Sigmoid colon (tissue), 3 donors: ENCODE data around the gene SPEF1.

Experiments used
- POLR2A ChIP-seq, 2 donors: fragments of 450-650 bp; IDR thresholded peaks; one replicate each; pipeline ENCODE4 v1.6.1; 2016; ENCODE audit warnings: antibody characterized with exemption in 2 of 2, mild to moderate bottlenecking in 2 of 2, moderate library complexity in 2 of 2
- TF ChIP-seq, protein P1 (sequence below), 4 experiments: fragments of 450-650 bp in 3 of 4; fragments of 200-600 bp in 1 of 4; IDR thresholded peaks; one replicate each; pipeline ENCODE4 v1.5.1; 2016 to 2019; ENCODE audit warnings: antibody characterized with exemption in 4 of 4, mild to moderate bottlenecking in 3 of 4, moderate library complexity in 2 of 4

DNA sequence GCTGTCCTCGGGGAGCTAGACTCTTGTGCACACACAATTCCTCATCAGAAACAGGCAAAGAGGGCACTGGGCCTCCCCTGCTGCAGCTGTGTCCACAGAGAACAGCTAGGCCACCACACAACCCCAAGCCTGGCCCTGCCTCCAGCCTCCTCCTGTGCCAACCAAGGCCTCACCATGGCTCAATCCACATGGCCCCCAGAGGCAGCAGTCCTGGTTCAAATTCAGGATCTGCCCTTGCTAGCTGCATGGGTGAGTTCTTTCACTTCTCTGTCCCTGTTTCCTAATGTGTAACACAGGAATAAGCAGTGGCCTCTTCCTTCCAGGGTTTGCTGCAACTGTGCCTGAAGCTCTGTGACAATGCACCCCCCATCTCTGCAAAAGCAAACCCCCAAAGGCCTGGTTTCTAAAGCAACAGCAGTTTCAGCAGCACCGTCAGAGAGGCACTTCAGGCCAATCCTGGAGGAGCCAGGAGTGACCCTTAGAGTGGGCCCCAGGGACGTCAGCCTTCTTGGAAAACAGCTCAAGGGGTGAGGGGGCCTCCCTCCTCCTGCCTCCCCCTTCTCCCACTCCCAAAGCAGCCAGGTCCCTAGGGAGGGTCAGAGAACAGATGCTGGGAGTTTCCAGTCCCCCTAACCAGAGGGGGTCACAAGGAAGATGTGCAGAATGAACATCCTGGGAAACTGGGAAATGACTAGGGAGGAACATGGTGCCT lies 15.9 kb downstream of the SPEF1 start:
- TF ChIP-seq POLR2A (IDR thresholded peaks at IDR 0.05), result no peak
- TF ChIP-seq, protein P1, sequence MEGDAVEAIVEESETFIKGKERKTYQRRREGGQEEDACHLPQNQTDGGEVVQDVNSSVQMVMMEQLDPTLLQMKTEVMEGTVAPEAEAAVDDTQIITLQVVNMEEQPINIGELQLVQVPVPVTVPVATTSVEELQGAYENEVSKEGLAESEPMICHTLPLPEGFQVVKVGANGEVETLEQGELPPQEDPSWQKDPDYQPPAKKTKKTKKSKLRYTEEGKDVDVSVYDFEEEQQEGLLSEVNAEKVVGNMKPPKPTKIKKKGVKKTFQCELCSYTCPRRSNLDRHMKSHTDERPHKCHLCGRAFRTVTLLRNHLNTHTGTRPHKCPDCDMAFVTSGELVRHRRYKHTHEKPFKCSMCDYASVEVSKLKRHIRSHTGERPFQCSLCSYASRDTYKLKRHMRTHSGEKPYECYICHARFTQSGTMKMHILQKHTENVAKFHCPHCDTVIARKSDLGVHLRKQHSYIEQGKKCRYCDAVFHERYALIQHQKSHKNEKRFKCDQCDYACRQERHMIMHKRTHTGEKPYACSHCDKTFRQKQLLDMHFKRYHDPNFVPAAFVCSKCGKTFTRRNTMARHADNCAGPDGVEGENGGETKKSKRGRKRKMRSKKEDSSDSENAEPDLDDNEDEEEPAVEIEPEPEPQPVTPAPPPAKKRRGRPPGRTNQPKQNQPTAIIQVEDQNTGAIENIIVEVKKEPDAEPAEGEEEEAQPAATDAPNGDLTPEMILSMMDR (IDR thresholded peaks at IDR 0.05), result no peak
